Nephron progenitor cell (in vitro differentiated cells): Measurements from ENCODE around the gene CAB39L.
A peak's percentile ranks its signal among the peaks of the same experiment; 100 is the strongest.

ENCODE experiments used
- DNase-seq: peaks from one replicate; pipeline ENCODE4 v3.0.0; 2021
- H3K27ac Mint-ChIP-seq: 2 replicates; pipeline ENCODE4 v1.8.0; 2021; ENCODE audit warnings: mild to moderate bottlenecking, moderate library complexity, mixed read lengths
- H3K27me3 Mint-ChIP-seq: 2 replicates; pipeline ENCODE4 v1.8.0; 2021; ENCODE audit warnings: mild to moderate bottlenecking, low read depth, mixed read lengths; ENCODE audit not compliant: poor library complexity
- H3K36me3 Mint-ChIP-seq: 2 replicates; pipeline ENCODE4 v1.8.0; 2021; ENCODE audit warnings: low read depth, mixed read lengths
- H3K4me1 Mint-ChIP-seq: 2 replicates; pipeline ENCODE4 v1.8.0; 2021; ENCODE audit warnings: mixed read lengths
- H3K4me3 Mint-ChIP-seq: 2 replicates; pipeline ENCODE4 v1.8.0; 2021; ENCODE audit warnings: mild to moderate bottlenecking, moderate library complexity, mixed read lengths
- H3K9me3 Mint-ChIP-seq: 2 replicates; pipeline ENCODE4 v1.8.0; 2021; ENCODE audit warnings: mild to moderate bottlenecking, moderate library complexity, mixed read lengths
- CTCF ChIP-seq: fragments of 200-600 bp; sonication (generic); IDR thresholded peaks from 2 replicates; pipeline ENCODE4 v1.5.0; 2021; ENCODE audit warnings: antibody characterized with exemption

Gene CAB39L

GRCh38 chr13:49448753-49449152 lies 4.9 kb upstream of the CAB39L start:
- Mint-ChIP-seq H3K4me3 (no peak overlapping the region), H3K9me3 (no peaks in the 10 kb centered on the region), H3K27ac (no peak overlapping the region), H3K4me1 (peaks cover 23% of the 10 kb centered on the region), H3K36me3 (peaks cover 23% of the 10 kb centered on the region), H3K27me3 (peaks cover 3% of the 10 kb centered on the region)
- TF ChIP-seq CTCF = no peak
- DNase-seq = no peak

GRCh38 chr13:49446473-49446872 lies 2.6 kb upstream of the CAB39L start:
- Mint-ChIP-seq H3K36me3 (peaks cover 30% of the 10 kb centered on the region), H3K27me3 (peaks cover 3% of the 10 kb centered on the region), H3K4me3 (peak overlapping the region; percentile 76)

GRCh38 chr13:49444524-49445395 lies 896 bp upstream of the CAB39L start:
- peaks cover 29% of the 10 kb centered on the region for H3K36me3 Mint-ChIP-seq
- no peak for DNase-seq
- no peaks in the 10 kb centered on the region for H3K9me3 Mint-ChIP-seq
- H3K4me1 Mint-ChIP-seq = peaks cover 34% of the 10 kb centered on the region
- peak overlapping the region; percentile 98 for H3K4me3 Mint-ChIP-seq
- peaks cover 7% of the 10 kb centered on the region for H3K27me3 Mint-ChIP-seq
- TF ChIP-seq CTCF = no peak
- peak overlapping the region; percentile 27 for H3K27ac Mint-ChIP-seq

More at GRCh38 chr13:49446473-49446872, 2.6 kb upstream of the CAB39L start:
- no peak for DNase-seq
- no peak overlapping the region for H3K27ac Mint-ChIP-seq
- TF ChIP-seq CTCF = no peak
- H3K9me3 Mint-ChIP-seq = no peaks in the 10 kb centered on the region
- H3K4me1 Mint-ChIP-seq = peaks cover 34% of the 10 kb centered on the region

GRCh38 chr13:49443357-49443703 lies 534 bp downstream of the CAB39L start:
- Mint-ChIP-seq H3K36me3 (peaks cover 18% of the 10 kb centered on the region), H3K27ac (peak overlapping the region; percentile 99), H3K4me3 (peak overlapping the region; percentile 98), H3K9me3 (no peaks in the 10 kb centered on the region), H3K4me1 (peaks cover 34% of the 10 kb centered on the region), H3K27me3 (peaks cover 4% of the 10 kb centered on the region)
- TF ChIP-seq CTCF = no peak
- DNase-seq = no peak

GRCh38 chr13:49441846-49442245 lies 2.0 kb downstream of the CAB39L start:
- DNase-seq = no peak
- Mint-ChIP-seq H3K36me3 (peaks cover 18% of the 10 kb centered on the region), H3K9me3 (no peaks in the 10 kb centered on the region), H3K27ac (no peak overlapping the region), H3K27me3 (peaks cover 4% of the 10 kb centered on the region), H3K4me3 (no peak overlapping the region), H3K4me1 (peaks cover 29% of the 10 kb centered on the region)
- no peak for TF ChIP-seq CTCF

DNA sequence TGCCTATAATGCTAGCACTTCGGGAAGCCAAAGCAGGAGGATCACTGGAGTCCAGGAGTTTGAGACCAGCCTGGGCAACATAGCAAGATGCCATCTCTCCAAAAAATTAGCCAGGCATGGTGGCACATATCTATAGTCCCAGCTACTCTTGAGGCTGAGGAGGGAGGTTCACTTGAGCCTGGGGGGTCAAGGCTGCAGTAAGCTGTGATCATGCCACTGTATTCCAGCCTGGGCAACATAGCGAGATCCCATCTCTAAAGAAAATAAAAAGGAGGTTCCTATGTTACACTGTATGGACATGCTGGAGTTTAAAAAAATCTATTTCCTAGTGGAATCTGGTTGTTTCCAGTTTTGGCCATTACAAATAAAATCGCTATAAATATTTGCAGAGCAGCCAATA lies 2.6 kb downstream of the CAB39L start:
- Mint-ChIP-seq H3K4me1 (peaks cover 27% of the 10 kb centered on the region), H3K27ac (no peak overlapping the region), H3K36me3 (peaks cover 15% of the 10 kb centered on the region), H3K4me3 (no peak overlapping the region), H3K9me3 (no peaks in the 10 kb centered on the region), H3K27me3 (peaks cover 4% of the 10 kb centered on the region)
- no peak for DNase-seq
- no peak for TF ChIP-seq CTCF
